SH-SY5Y (cell line): Measurements from ENCODE around the gene LHFPL3.

Source experiments
- GATA2 ChIP-seq: IDR thresholded peaks from 2 replicates; pipeline ENCODE4 v1.6.1; 2011; ENCODE audit warnings: mild to moderate bottlenecking, low read depth, low read length
- GATA3 ChIP-seq: IDR thresholded peaks from 2 replicates; pipeline ENCODE4 v1.6.1; 2011; ENCODE audit warnings: low read depth, mild to moderate bottlenecking, low read length, moderate library complexity

DNA sequence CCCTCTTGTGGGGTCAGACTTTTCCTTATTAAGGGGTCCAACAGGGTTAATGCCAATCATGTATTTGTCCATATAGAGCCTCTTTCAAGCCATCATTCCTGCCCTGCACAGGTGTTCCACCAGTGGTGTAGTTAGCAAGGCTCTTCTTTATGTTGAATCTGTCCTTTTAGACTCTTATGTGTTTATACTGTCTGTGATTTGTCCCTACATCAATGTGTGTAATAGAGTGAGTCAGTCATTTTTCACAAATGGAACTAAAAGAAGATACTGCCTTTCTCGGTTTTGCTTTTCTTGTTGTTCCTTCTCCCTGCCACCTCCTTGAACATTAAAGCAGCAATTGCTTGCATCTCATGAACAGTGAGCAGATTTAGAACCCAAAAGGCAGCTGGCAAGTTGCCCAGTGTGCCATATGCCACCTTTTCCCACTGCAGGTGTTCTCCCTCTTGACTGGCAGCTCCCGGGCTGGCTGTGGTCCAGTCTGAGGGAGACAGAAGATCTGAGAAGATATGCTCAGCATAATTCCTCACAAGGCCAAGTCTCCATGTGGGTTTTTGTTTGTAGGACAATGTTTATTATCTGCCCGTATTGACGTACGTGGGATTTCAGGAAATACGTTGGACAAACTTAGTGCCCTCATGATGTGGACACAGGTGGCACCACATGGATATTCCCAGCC is 154.1 kb downstream of the LHFPL3 start:
- TF ChIP-seq GATA2 (no peak), GATA3 (no peak)
